GM12874 (cell line): ENCODE data around the gene SCYL2.

ENCODE experiments used
- CTCF ChIP-seq: IDR thresholded peaks from 2 replicates; pipeline ENCODE4 v1.5.1; 2011; ENCODE audit warnings: low read depth, mild to moderate bottlenecking, control low read depth, low read length, moderate library complexity; ENCODE audit not compliant: insufficient read depth

SCYL2 gene

GRCh38 chr12:100324498-100324897 is 57.5 kb downstream of the SCYL2 start:
- TF ChIP-seq CTCF, result no peak

GRCh38 chr12:100326208-100326607 is 59.2 kb downstream of the SCYL2 start:
- TF ChIP-seq CTCF, result no peak

- no peak for TF ChIP-seq CTCF
These were observed 62.8 kb downstream of the SCYL2 start for GRCh38 chr12:100329800-100330199.

GRCh38 chr12:100331871-100332270 is 64.9 kb downstream of the SCYL2 start:
- TF ChIP-seq CTCF, result no peak

- TF ChIP-seq CTCF, result no peak
These were observed 65.9 kb downstream of the SCYL2 start for GRCh38 chr12:100332852-100333251.

- TF ChIP-seq CTCF, result no peak
These were observed 70.3 kb downstream of the SCYL2 start for GRCh38 chr12:100337299-100337698.

GRCh38 chr12:100337727-100338126 is 70.8 kb downstream of the SCYL2 start:
- no peak for TF ChIP-seq CTCF

GRCh38 chr12:100339071-100339470 is 72.1 kb downstream of the SCYL2 start:
- no peak for TF ChIP-seq CTCF
